Upper lobe of left lung (tissue), 4 donors: ENCODE data around the gene DMD.

Source experiments
- EP300 ChIP-seq, 4 donors: sonication (generic); formaldehyde crosslinking; IDR thresholded peaks; one replicate each; pipeline ENCODE4 v1.5.1; 2017; ENCODE audit warnings: antibody characterized with exemption in 4 of 4, control low read depth in 2 of 4
- POLR2A ChIP-seq, 4 donors: fragments of 450-650 bp; IDR thresholded peaks; one replicate each; pipeline ENCODE4 v1.5.1; 2016 to 2017; ENCODE audit warnings: antibody characterized with exemption in 4 of 4, mild to moderate bottlenecking in 2 of 4
- POLR2AphosphoS5 ChIP-seq, 2 donors: sonication (generic); formaldehyde crosslinking; IDR thresholded peaks; one replicate each; pipeline ENCODE4 v1.5.1; 2017; ENCODE audit warnings: antibody characterized with exemption in 2 of 2
- TF ChIP-seq, protein P1 (sequence below), 6 experiments: fragments of 450-650 bp in 4 of 6; fragments of 200-600 bp in 2 of 6; sonication (generic) in 2 of 6; IDR thresholded peaks; one replicate each; pipeline ENCODE4 v1.5.1; 2016 to 2019; ENCODE audit warnings: antibody characterized with exemption in 6 of 6

DNA sequence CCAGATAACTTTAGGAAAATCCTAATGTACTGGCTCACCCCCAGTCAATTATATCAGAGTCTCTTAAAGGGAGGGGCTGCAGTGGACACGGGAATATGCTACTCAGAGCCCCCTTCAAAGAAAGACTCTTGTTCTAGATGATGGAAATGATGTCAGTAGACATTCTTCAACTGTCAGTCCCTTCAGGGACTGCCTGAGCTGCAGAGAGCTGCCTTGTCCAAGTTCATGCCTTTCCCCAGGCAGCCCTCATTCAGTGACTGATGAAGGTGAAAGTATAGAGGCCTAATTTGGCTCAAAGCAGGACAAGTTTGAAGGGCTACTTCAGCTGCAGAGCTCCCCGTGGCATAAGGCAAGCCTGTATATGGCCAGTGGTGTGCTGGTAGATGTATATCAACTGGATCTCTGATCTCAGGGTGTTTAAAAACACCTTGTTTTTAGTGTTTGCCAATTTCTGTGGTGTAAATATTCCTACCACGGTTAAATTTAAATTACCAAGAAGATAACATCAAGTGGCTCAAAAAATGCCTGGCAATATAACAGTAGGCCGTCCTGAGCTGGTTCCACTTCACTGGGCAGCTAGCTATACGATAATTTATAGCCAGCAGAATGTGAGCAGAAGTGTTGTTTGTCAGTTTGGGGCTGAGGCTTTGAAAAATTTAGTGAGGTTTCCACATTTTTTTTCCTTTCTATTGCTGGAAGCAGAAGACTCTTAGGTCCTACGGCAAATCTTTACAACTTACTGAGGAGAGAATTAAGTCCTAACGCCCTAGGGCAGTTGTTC is 1390.7 kb downstream of the DMD start:
- TF ChIP-seq, protein P1, sequence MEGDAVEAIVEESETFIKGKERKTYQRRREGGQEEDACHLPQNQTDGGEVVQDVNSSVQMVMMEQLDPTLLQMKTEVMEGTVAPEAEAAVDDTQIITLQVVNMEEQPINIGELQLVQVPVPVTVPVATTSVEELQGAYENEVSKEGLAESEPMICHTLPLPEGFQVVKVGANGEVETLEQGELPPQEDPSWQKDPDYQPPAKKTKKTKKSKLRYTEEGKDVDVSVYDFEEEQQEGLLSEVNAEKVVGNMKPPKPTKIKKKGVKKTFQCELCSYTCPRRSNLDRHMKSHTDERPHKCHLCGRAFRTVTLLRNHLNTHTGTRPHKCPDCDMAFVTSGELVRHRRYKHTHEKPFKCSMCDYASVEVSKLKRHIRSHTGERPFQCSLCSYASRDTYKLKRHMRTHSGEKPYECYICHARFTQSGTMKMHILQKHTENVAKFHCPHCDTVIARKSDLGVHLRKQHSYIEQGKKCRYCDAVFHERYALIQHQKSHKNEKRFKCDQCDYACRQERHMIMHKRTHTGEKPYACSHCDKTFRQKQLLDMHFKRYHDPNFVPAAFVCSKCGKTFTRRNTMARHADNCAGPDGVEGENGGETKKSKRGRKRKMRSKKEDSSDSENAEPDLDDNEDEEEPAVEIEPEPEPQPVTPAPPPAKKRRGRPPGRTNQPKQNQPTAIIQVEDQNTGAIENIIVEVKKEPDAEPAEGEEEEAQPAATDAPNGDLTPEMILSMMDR (IDR thresholded peaks at IDR 0.05), result no peak
- TF ChIP-seq POLR2A (IDR thresholded peaks at IDR 0.05), result no peak
- TF ChIP-seq EP300 (IDR thresholded peaks at IDR 0.05), result no peak
- TF ChIP-seq POLR2AphosphoS5 (IDR thresholded peaks at IDR 0.05), result no peak
